H9 (cell line): ENCODE results near the gene MAST2. TPM values are rescaled to one million over a fixed set of nuclear protein-coding genes. Genes with fewer than 3 reads are reported as not detected.

Experiments
- DNase-seq: peaks from one replicate; pipeline ENCODE4 v3.0.0-alpha.2; 2017
- H2AFZ ChIP-seq: one replicate; pipeline ENCODE4 v1.6.1; 2013; ENCODE audit warnings: mild to moderate bottlenecking, low read length, control low read depth, moderate library complexity
- H2AK5ac ChIP-seq: 2 replicates; pipeline ENCODE4 v1.6.1; 2013; ENCODE audit warnings: low read length, control low read depth, mixed read lengths; ENCODE audit not compliant: insufficient read length
- H2BK120ac ChIP-seq: one replicate; pipeline ENCODE4 v1.6.1; 2013; ENCODE audit warnings: low read depth, mild to moderate bottlenecking, low read length, control low read depth, inconsistent platforms; ENCODE audit not compliant: poor library complexity, severe bottlenecking
- H2BK12ac ChIP-seq: 2 replicates; pipeline ENCODE4 v1.6.1; 2013; ENCODE audit warnings: low read length, control low read depth, mixed read lengths, low read depth; ENCODE audit not compliant: insufficient read length
- H2BK15ac ChIP-seq: 2 replicates; pipeline ENCODE4 v1.6.1; 2013; ENCODE audit warnings: low read depth, low read length, control low read depth
- H2BK20ac ChIP-seq: one replicate; pipeline ENCODE4 v1.6.1; 2013; ENCODE audit warnings: low read depth, mild to moderate bottlenecking, low read length, control low read depth, inconsistent platforms; ENCODE audit not compliant: poor library complexity, severe bottlenecking
- H2BK5ac ChIP-seq: 2 replicates; pipeline ENCODE4 v1.6.1; 2013; ENCODE audit warnings: low read length, control low read depth, mixed read lengths; ENCODE audit not compliant: insufficient read length
- H3K14ac ChIP-seq: 2 replicates; pipeline ENCODE4 v1.6.1; 2013; ENCODE audit warnings: low read length, control low read depth; ENCODE audit not compliant: insufficient read depth
- H3K18ac ChIP-seq: 2 replicates; pipeline ENCODE4 v1.6.1; 2013; ENCODE audit warnings: low read depth, mild to moderate bottlenecking, mixed read lengths, low read length, control low read depth; ENCODE audit not compliant: insufficient read length
- H3K23ac ChIP-seq: 2 replicates; pipeline ENCODE4 v1.6.1; 2013; ENCODE audit warnings: low read length, control low read depth, mixed read lengths, low read depth; ENCODE audit not compliant: insufficient read length
- H3K23me2 ChIP-seq: 2 replicates; pipeline ENCODE4 v1.6.1; 2013; ENCODE audit warnings: low read depth, mild to moderate bottlenecking, mixed read lengths, low read length, control low read depth; ENCODE audit not compliant: insufficient read length, poor library complexity, severe bottlenecking
- H3K27ac ChIP-seq: 2 replicates; pipeline ENCODE4 v1.5.1; 2013; ENCODE audit warnings: low read length, control low read depth, mixed read lengths, low read depth; ENCODE audit not compliant: insufficient read length
- H3K27me3 ChIP-seq: 2 replicates; pipeline ENCODE4 v1.6.1; 2013; ENCODE audit warnings: low read length, control low read depth, inconsistent platforms; ENCODE audit not compliant: insufficient read depth
- H3K4ac ChIP-seq: 2 replicates; pipeline ENCODE4 v1.6.1; 2013; ENCODE audit warnings: low read depth, mild to moderate bottlenecking, control low read depth, inconsistent platforms, low read length, moderate library complexity
- H3K4me1 ChIP-seq: 2 replicates; pipeline ENCODE4 v1.6.1; 2013; ENCODE audit warnings: low read length, control low read depth, inconsistent platforms; ENCODE audit not compliant: insufficient read depth
- H3K4me2 ChIP-seq: 2 replicates; pipeline ENCODE4 v1.6.1; 2013; ENCODE audit warnings: low read length, control low read depth, mixed read lengths; ENCODE audit not compliant: insufficient read length, insufficient read depth
- H3K56ac ChIP-seq: 2 replicates; pipeline ENCODE4 v1.6.1; 2013; ENCODE audit warnings: low read depth, mild to moderate bottlenecking, mixed read lengths, low read length, control low read depth; ENCODE audit not compliant: insufficient read length
- H3K79me1 ChIP-seq: 2 replicates; pipeline ENCODE4 v1.6.1; 2013; ENCODE audit warnings: low read depth, mild to moderate bottlenecking, moderate library complexity, low read length, control low read depth, inconsistent platforms; ENCODE audit not compliant: insufficient read depth, poor library complexity, severe bottlenecking
- H3K79me2 ChIP-seq: 2 replicates; pipeline ENCODE4 v1.6.1; 2013; ENCODE audit warnings: low read length, control low read depth, inconsistent platforms; ENCODE audit not compliant: insufficient read depth
- H3K9ac ChIP-seq: 2 replicates; pipeline ENCODE4 v1.6.1; 2013; ENCODE audit warnings: low read length, control low read depth, mixed read lengths; ENCODE audit not compliant: insufficient read length; ENCODE audit errors: extremely low read depth
- H3K9me3 ChIP-seq: one replicate; pipeline ENCODE4 v1.6.1; 2013; ENCODE audit warnings: low read depth, low read length, inconsistent platforms; ENCODE audit not compliant: control insufficient read depth
- H3T11ph ChIP-seq: one replicate; pipeline ENCODE4 v1.6.1; 2013; ENCODE audit warnings: mild to moderate bottlenecking, low read length, control low read depth, inconsistent platforms
- H4K20me1 ChIP-seq: one replicate; pipeline ENCODE4 v1.6.1; 2013; ENCODE audit not compliant: control insufficient read depth, insufficient read length, insufficient read depth
- H4K5ac ChIP-seq: 2 replicates; pipeline ENCODE4 v1.6.1; 2013; ENCODE audit warnings: low read depth, mild to moderate bottlenecking, mixed read lengths, low read length, control low read depth; ENCODE audit not compliant: insufficient read length
- H4K8ac ChIP-seq: replicated peaks from 2 replicates; pipeline ENCODE4 v1.6.1; 2013; ENCODE audit warnings: low read length, control low read depth, mixed read lengths, low read depth; ENCODE audit not compliant: insufficient read length
- H4K91ac ChIP-seq: 2 replicates; pipeline ENCODE4 v1.6.1; 2013; ENCODE audit warnings: low read depth, mild to moderate bottlenecking, moderate library complexity, mixed read lengths, low read length, control low read depth; ENCODE audit not compliant: insufficient read length
- H3K27ac Mint-ChIP-seq, 3 experiments: 2 replicates in 2 of 3; 3 replicates in 1 of 3; pipeline ENCODE4 v1.8.0; 2020 to 2021; ENCODE audit warnings: mixed read lengths in 3 of 3, mild to moderate bottlenecking in 1 of 3, moderate library complexity in 1 of 3
- H3K27me3 Mint-ChIP-seq: 2 replicates; pipeline ENCODE4 v1.8.0; 2021; ENCODE audit warnings: low read depth, mild to moderate bottlenecking, moderate library complexity, mixed read lengths
- H3K36me3 Mint-ChIP-seq, 3 experiments: 2 replicates in 2 of 3; 3 replicates in 1 of 3; pipeline ENCODE4 v1.8.0; 2020 to 2021; ENCODE audit warnings: low read depth in 3 of 3, mixed read lengths in 3 of 3; ENCODE audit not compliant: insufficient read depth in 1 of 3
- H3K4me1 Mint-ChIP-seq, 2 experiments: 2 replicates each; pipeline ENCODE4 v1.8.0; 2020; ENCODE audit warnings: mixed read lengths in 2 of 2
- H3K4me3 Mint-ChIP-seq, 2 experiments: 2 replicates in 1 of 2; 3 replicates in 1 of 2; pipeline ENCODE4 v1.8.0; 2020 to 2021; ENCODE audit warnings: mild to moderate bottlenecking in 2 of 2, mixed read lengths in 2 of 2, moderate library complexity in 1 of 2
- H3K9me3 Mint-ChIP-seq, 2 experiments: 2 replicates in 1 of 2; 3 replicates in 1 of 2; pipeline ENCODE4 v1.8.0; 2020; ENCODE audit warnings: mild to moderate bottlenecking in 2 of 2, mixed read lengths in 2 of 2, moderate library complexity in 1 of 2
- CTCF ChIP-seq: fragments of 200-600 bp; sonication (generic); conservative IDR thresholded peaks from 3 replicates; pipeline ENCODE4 v1.8.0; 2021; ENCODE audit warnings: antibody characterized with exemption, mild to moderate bottlenecking
- total RNA-seq: library from RNA; stranded (reverse); gene quantifications from 2 replicates; pipeline ENCODE4 v1.2.1, GENCODE V29; 2021

MAST2 gene
- total RNA-seq, 1 experiment from 2014 or later = 28.8 TPM

DNA sequence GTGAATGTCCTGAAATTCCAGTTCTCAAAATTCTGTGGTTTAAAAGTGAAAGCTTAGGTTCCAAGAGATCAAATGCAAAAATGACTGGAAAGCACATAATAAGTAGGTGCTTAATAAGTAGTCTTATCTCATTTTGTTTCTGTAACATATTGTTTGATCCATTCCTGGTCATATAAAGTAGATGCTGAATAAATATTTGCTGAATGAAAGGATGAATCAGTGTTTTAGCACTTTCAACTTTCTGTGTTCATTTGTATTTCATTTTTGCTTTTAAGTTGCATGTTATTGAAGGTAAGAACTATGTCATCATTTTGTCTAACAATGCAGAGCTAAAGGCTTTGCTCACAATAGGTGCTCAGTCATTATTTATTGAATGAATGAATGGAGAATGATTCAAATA is 6.3 kb downstream of the MAST2 start:
- no peak overlapping the region for H3K27ac ChIP-seq
- no peak overlapping the region for H3K4me2 ChIP-seq
- H4K8ac ChIP-seq = no peak overlapping the region
- no peak overlapping the region for H3K9ac ChIP-seq
- no peak overlapping the region for H2AFZ ChIP-seq
- H3K9me3 Mint-ChIP-seq = no peaks in the 10 kb centered on the region
- H4K5ac ChIP-seq = no peak overlapping the region
- peaks cover 16 to 43% (median 33%) of the 10 kb centered on the region in 3 experiments; a peak in 6 of 7 replicates for H3K36me3 Mint-ChIP-seq
- H3K27me3 ChIP-seq = no peaks in the 10 kb centered on the region
- no peak overlapping the region for H3K56ac ChIP-seq
- no peaks in the 10 kb centered on the region for H3K9me3 ChIP-seq
- no peak overlapping the region for H2AK5ac ChIP-seq
- no peaks in the 10 kb centered on the region for H4K20me1 ChIP-seq
- H3K14ac ChIP-seq = no peak overlapping the region
- no peak overlapping the region for H3K23ac ChIP-seq
- H3K27ac Mint-ChIP-seq = no peak overlapping the region
- H3K27me3 Mint-ChIP-seq = no peaks in the 10 kb centered on the region
- H2BK20ac ChIP-seq = no peak overlapping the region
- H2BK15ac ChIP-seq = no peak overlapping the region
- peaks cover 7% of the 10 kb centered on the region; the same call in 1 of the 2 replicates for H3K79me2 ChIP-seq
- DNase-seq = no peak
- H2BK12ac ChIP-seq = no peak overlapping the region
- H4K91ac ChIP-seq = no peak overlapping the region
- no peak overlapping the region for H2BK120ac ChIP-seq
- H3K18ac ChIP-seq = no peak overlapping the region
- H3T11ph ChIP-seq = no peak overlapping the region
- H3K4me1 Mint-ChIP-seq = peaks cover 9 to 10% of the 10 kb centered on the region in 2 experiments
- no peak for TF ChIP-seq CTCF
- no peak overlapping the region for H3K4ac ChIP-seq
- no peak overlapping the region for H3K4me3 Mint-ChIP-seq
- H3K79me1 ChIP-seq = no peaks in the 10 kb centered on the region
- H2BK5ac ChIP-seq = no peak overlapping the region
- no peaks in the 10 kb centered on the region for H3K4me1 ChIP-seq
- H3K23me2 ChIP-seq = no peaks in the 10 kb centered on the region
